ENCODE data around the gene POU3F1.
A peak's percentile ranks its signal among the peaks of the same experiment; 100 is the strongest.
"Not testable (repeated sequence)": the region's sequence is repeated elsewhere in the genome, so short reads cannot be mapped to it uniquely, and the experiment has no call there.

The POU3F1 gene

GRCh38 chr1:38047603-38048141, 1.1 kb upstream of the POU3F1 start:
- no peak for DNase-seq (ENCODE audit: low read depth)

- DNase-seq (ENCODE audit: low read depth), result peak; percentile 64
These were observed 450 bp upstream of the POU3F1 start for GRCh38 chr1:38046884-38047602.

GRCh38 chr1:38045401-38046332, 926 bp downstream of the POU3F1 start:
- DNase-seq (ENCODE audit: low read depth), result no peak

GRCh38 chr1:38044221-38045215, 2.1 kb downstream of the POU3F1 start:
- DNase-seq (ENCODE audit: low read depth), result no peak

GRCh38 chr1:38043036-38043747, 3.4 kb downstream of the POU3F1 start:
- no peak for DNase-seq (ENCODE audit: low read depth)

GRCh38 chr1:38041936-38042834, 4.4 kb downstream of the POU3F1 start:
- no peak for DNase-seq (ENCODE audit: low read depth)

- no peak for DNase-seq (ENCODE audit: low read depth)
These were observed 7.1 kb downstream of the POU3F1 start for GRCh38 chr1:38039331-38040088.

- DNase-seq (ENCODE audit: low read depth), result no peak
These were observed 7.7 kb downstream of the POU3F1 start for GRCh38 chr1:38038861-38039260.

- DNase-seq (ENCODE audit: low read depth), result no peak
These were observed 9.2 kb downstream of the POU3F1 start for GRCh38 chr1:38037221-38037939.

GRCh38 chr1:38034871-38035270, 11.7 kb downstream of the POU3F1 start:
- no peak for DNase-seq (ENCODE audit: low read depth)

GRCh38 chr1:38032992-38033391, 13.6 kb downstream of the POU3F1 start:
- DNase-seq (ENCODE audit: low read depth), result not testable (repeated sequence)

GRCh38 chr1:38031513-38031866, 15.1 kb downstream of the POU3F1 start:
- DNase-seq (ENCODE audit: low read depth), result no peak

GRCh38 chr1:38030596-38031512, 15.7 kb downstream of the POU3F1 start:
- no peak for DNase-seq (ENCODE audit: low read depth)

GRCh38 chr1:38029685-38030511, 16.7 kb downstream of the POU3F1 start:
- no peak for DNase-seq (ENCODE audit: low read depth)

GRCh38 chr1:38029081-38029681, 17.4 kb downstream of the POU3F1 start:
- DNase-seq (ENCODE audit: low read depth), result no peak

- no peak for DNase-seq (ENCODE audit: low read depth)
These were observed 17.9 kb downstream of the POU3F1 start for GRCh38 chr1:38028671-38029070.
